ENCODE data around the gene CDRT15L2. TPM values are rescaled to one million over a fixed set of nuclear protein-coding genes. Genes with fewer than 3 reads are reported as not detected.
"Not testable (repeated sequence)": the region's sequence is repeated elsewhere in the genome, so short reads cannot be mapped to it uniquely, and the experiment has no call there.

Gene CDRT15L2
- total and polyA plus RNA-seq, 2 donors (not counting 3 experiments of a cell fraction or from before 2014, with no cell fraction given), result not detected

- POLR2A ChIA-PET; H3K27me3 ChIP-seq (ENCODE audit: control insufficient read depth in 2 of 2, insufficient read depth in 2 of 2, low read length in 2 of 2); H3K9me1 ChIP-seq (replicated peaks; ENCODE audit: control insufficient read depth, extremely low read depth, insufficient read depth, low read length); H3K4me2 ChIP-seq (ENCODE audit: insufficient read depth, low read length); H3K4me1 ChIP-seq (ENCODE audit: control insufficient read depth, extremely low read depth, insufficient read depth, low read length); intact Hi-C loops (cut with micrococcal nuclease); FAIRE-seq; H3K4me3 ChIP-seq (replicated peaks in 1 of 3; ENCODE audit: insufficient read depth in 1 of 3, low read depth in 1 of 3, low read length in 3 of 3); dilution Hi-C loops (cut with MboI; ENCODE audit: extremely low pct_ligation_motif_present, low sequenced_read_pairs); H3K27ac ChIP-seq (ENCODE audit: insufficient read depth, low read depth, low read length); BruUV-seq (replicated peaks); H3K9ac ChIP-seq (replicated peaks; ENCODE audit: extremely low read depth, insufficient read depth, low read length); H3K36me3 ChIP-seq (ENCODE audit: control insufficient read depth in 2 of 2, extremely low read depth in 1 of 2, insufficient read depth in 2 of 2, low read length in 2 of 2); H3K9me3 ChIP-seq (replicated peaks; ENCODE audit: control insufficient read depth, insufficient read depth, low read length); DNase-seq (ENCODE audit: low read depth, low spot score); H3K79me2 ChIP-seq (ENCODE audit: control insufficient read depth, insufficient read depth, low read length); H4K20me1 ChIP-seq (replicated peaks; ENCODE audit: control insufficient read depth, extremely low read depth, insufficient read depth, low read length); H2AFZ ChIP-seq (ENCODE audit: low read depth, low read length); CTCF ChIA-PET: not testable (repeated sequence)
Observed at GRCh38 chr17:20547923-20548322, 31.6 kb upstream of the CDRT15L2 start.

DNA sequence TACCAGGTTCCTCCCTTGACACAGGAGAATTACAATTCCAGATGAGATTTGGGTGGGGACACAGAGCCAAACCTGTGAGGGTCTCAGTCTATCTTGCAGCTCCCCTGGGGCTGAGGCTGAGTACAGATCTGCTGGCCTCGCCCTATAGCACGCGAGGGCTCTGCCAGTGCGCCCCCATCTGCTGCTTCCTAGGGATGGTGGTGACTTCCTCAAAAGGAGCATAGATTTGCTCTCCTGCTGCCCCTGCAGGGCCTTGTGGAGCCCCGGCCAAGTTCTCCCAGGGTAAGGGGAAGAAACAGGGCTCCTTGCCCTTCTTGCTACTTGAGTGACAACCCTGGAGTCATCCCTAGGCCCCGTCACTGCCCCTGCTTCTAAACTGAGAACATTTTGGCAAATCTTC lies 26.6 kb upstream of the CDRT15L2 start:
- H3K9ac ChIP-seq (replicated peaks; ENCODE audit: extremely low read depth, insufficient read depth, low read length); dilution Hi-C loops (cut with MboI; ENCODE audit: extremely low pct_ligation_motif_present, low sequenced_read_pairs); H3K9me3 ChIP-seq (replicated peaks; ENCODE audit: control insufficient read depth, insufficient read depth, low read length); CTCF ChIA-PET; H3K9me1 ChIP-seq (replicated peaks; ENCODE audit: control insufficient read depth, extremely low read depth, insufficient read depth, low read length); H3K4me3 ChIP-seq (replicated peaks in 1 of 3; ENCODE audit: insufficient read depth in 1 of 3, low read depth in 1 of 3, low read length in 3 of 3); H3K27ac ChIP-seq (ENCODE audit: insufficient read depth, low read depth, low read length); DNase-seq (ENCODE audit: low read depth, low spot score); H3K4me1 ChIP-seq (ENCODE audit: control insufficient read depth, extremely low read depth, insufficient read depth, low read length); H3K36me3 ChIP-seq (ENCODE audit: control insufficient read depth in 2 of 2, extremely low read depth in 1 of 2, insufficient read depth in 2 of 2, low read length in 2 of 2); BruUV-seq (replicated peaks); H3K79me2 ChIP-seq (ENCODE audit: control insufficient read depth, insufficient read depth, low read length); POLR2A ChIA-PET; FAIRE-seq; H3K4me2 ChIP-seq (ENCODE audit: insufficient read depth, low read length); H3K27me3 ChIP-seq (ENCODE audit: control insufficient read depth in 2 of 2, insufficient read depth in 2 of 2, low read length in 2 of 2); H4K20me1 ChIP-seq (replicated peaks; ENCODE audit: control insufficient read depth, extremely low read depth, insufficient read depth, low read length); H2AFZ ChIP-seq (ENCODE audit: low read depth, low read length); intact Hi-C loops (cut with micrococcal nuclease): not testable (repeated sequence)

- H3K36me3 ChIP-seq (ENCODE audit: control insufficient read depth in 2 of 2, extremely low read depth in 1 of 2, insufficient read depth in 2 of 2, low read length in 2 of 2); H2AFZ ChIP-seq (ENCODE audit: low read depth, low read length); H3K27ac ChIP-seq (ENCODE audit: insufficient read depth, low read depth, low read length); CTCF ChIA-PET; H3K79me2 ChIP-seq (ENCODE audit: control insufficient read depth, insufficient read depth, low read length); H3K4me3 ChIP-seq (replicated peaks in 1 of 3; ENCODE audit: insufficient read depth in 1 of 3, low read depth in 1 of 3, low read length in 3 of 3); POLR2A ChIA-PET; DNase-seq (ENCODE audit: low read depth, low spot score); H4K20me1 ChIP-seq (replicated peaks; ENCODE audit: control insufficient read depth, extremely low read depth, insufficient read depth, low read length); FAIRE-seq; dilution Hi-C loops (cut with MboI; ENCODE audit: extremely low pct_ligation_motif_present, low sequenced_read_pairs); H3K9ac ChIP-seq (replicated peaks; ENCODE audit: extremely low read depth, insufficient read depth, low read length); H3K9me1 ChIP-seq (replicated peaks; ENCODE audit: control insufficient read depth, extremely low read depth, insufficient read depth, low read length); H3K27me3 ChIP-seq (ENCODE audit: control insufficient read depth in 2 of 2, insufficient read depth in 2 of 2, low read length in 2 of 2); H3K4me2 ChIP-seq (ENCODE audit: insufficient read depth, low read length); BruUV-seq (replicated peaks); intact Hi-C loops (cut with micrococcal nuclease); H3K9me3 ChIP-seq (replicated peaks; ENCODE audit: control insufficient read depth, insufficient read depth, low read length); H3K4me1 ChIP-seq (ENCODE audit: control insufficient read depth, extremely low read depth, insufficient read depth, low read length): not testable (repeated sequence)
Observed at GRCh38 chr17:20554728-20555127, 24.8 kb upstream of the CDRT15L2 start.

- H3K4me3 ChIP-seq (replicated peaks in 1 of 3; ENCODE audit: insufficient read depth in 1 of 3, low read depth in 1 of 3, low read length in 3 of 3); CTCF ChIA-PET; H3K79me2 ChIP-seq (ENCODE audit: control insufficient read depth, insufficient read depth, low read length); FAIRE-seq; dilution Hi-C loops (cut with MboI; ENCODE audit: extremely low pct_ligation_motif_present, low sequenced_read_pairs); H3K9ac ChIP-seq (replicated peaks; ENCODE audit: extremely low read depth, insufficient read depth, low read length); BruUV-seq (replicated peaks); H3K9me1 ChIP-seq (replicated peaks; ENCODE audit: control insufficient read depth, extremely low read depth, insufficient read depth, low read length); H3K36me3 ChIP-seq (ENCODE audit: control insufficient read depth in 2 of 2, extremely low read depth in 1 of 2, insufficient read depth in 2 of 2, low read length in 2 of 2); H2AFZ ChIP-seq (ENCODE audit: low read depth, low read length); H3K4me2 ChIP-seq (ENCODE audit: insufficient read depth, low read length); H3K27me3 ChIP-seq (ENCODE audit: control insufficient read depth in 2 of 2, insufficient read depth in 2 of 2, low read length in 2 of 2); H3K4me1 ChIP-seq (ENCODE audit: control insufficient read depth, extremely low read depth, insufficient read depth, low read length); H3K9me3 ChIP-seq (replicated peaks; ENCODE audit: control insufficient read depth, insufficient read depth, low read length); H3K27ac ChIP-seq (ENCODE audit: insufficient read depth, low read depth, low read length); H4K20me1 ChIP-seq (replicated peaks; ENCODE audit: control insufficient read depth, extremely low read depth, insufficient read depth, low read length); POLR2A ChIA-PET; DNase-seq (ENCODE audit: low read depth, low spot score); intact Hi-C loops (cut with micrococcal nuclease): not testable (repeated sequence)
Observed at GRCh38 chr17:20555135-20556010, 24.2 kb upstream of the CDRT15L2 start.
